PC-3 (cell line): Measurements from ENCODE around the gene SAP25. TPM values are rescaled to one million over a fixed set of nuclear protein-coding genes. Genes with fewer than 3 reads are reported as not detected.

Experiments used
- ATAC-seq: fragments of 200-7000 bp; cut with Tn5 transposase; 2 replicates; pipeline ENCODE4 v1.9.1; 2020; ENCODE audit warnings: mild to moderate bottlenecking, moderate library complexity
- BruUV-seq: library from RNA; stranded (reverse); fragments of 400-500 nt; replicated peaks from 2 replicates; lab custom pipeline; 2021; lab: Mats Ljungman, UMichigan
- CTCF ChIA-PET: fragments of 300-600 bp; sonication (Branson Sonifier 250); formaldehyde crosslinking; loops from one replicate; lab custom pipeline; 2022; ENCODE audit warnings: antibody characterized with exemption; lab: Charles Lee
- POLR2A ChIA-PET: fragments of 300-600 bp; sonication (Branson Sonifier 250); formaldehyde crosslinking; loops from one replicate; lab custom pipeline; 2022; ENCODE audit warnings: antibody characterized with exemption; ENCODE audit not compliant: unreplicated experiment; lab: Charles Lee
- DNase-seq: peaks from one replicate; pipeline ENCODE4 v3.0.0-alpha.2; 2015
- H2AFZ ChIP-seq: fragments of 300-600 bp; sonication (generic); 2 replicates; pipeline ENCODE4 v1.6.0; 2016; ENCODE audit warnings: antibody characterized with exemption, low read length
- H3F3A ChIP-seq: fragments of 300-600 bp; sonication (generic); one replicate; pipeline ENCODE4 v1.6.0; 2017; ENCODE audit warnings: antibody characterized with exemption, low read length, control low read depth, mild to moderate bottlenecking; ENCODE audit not compliant: unreplicated experiment
- H3K27ac ChIP-seq: fragments of 300-600 bp; sonication (generic); 2 replicates; pipeline ENCODE4 v1.5.1; 2016; ENCODE audit warnings: mild to moderate bottlenecking, low read length
- H3K27me3 ChIP-seq: fragments of 300-600 bp; sonication (generic); 2 replicates; pipeline ENCODE4 v1.6.1; 2016; ENCODE audit warnings: low read length, mixed read lengths
- H3K36me3 ChIP-seq: fragments of 300-600 bp; sonication (generic); 2 replicates; pipeline ENCODE4 v1.6.1; 2016; ENCODE audit warnings: low read depth, mixed run types, low read length, mixed read lengths
- H3K4me1 ChIP-seq: fragments of 300-600 bp; sonication (generic); 2 replicates; pipeline ENCODE4 v1.5.1; 2016; ENCODE audit warnings: low read length; ENCODE audit not compliant: insufficient read depth
- H3K4me2 ChIP-seq: fragments of 300-600 bp; sonication (generic); 2 replicates; pipeline ENCODE4 v1.6.0; 2016; ENCODE audit warnings: low read length
- H3K4me3 ChIP-seq: fragments of 300-600 bp; sonication (generic); 2 replicates; pipeline ENCODE4 v1.5.1; 2016; ENCODE audit warnings: mild to moderate bottlenecking, low read length, mixed read lengths
- H3K79me2 ChIP-seq: fragments of 300-600 bp; sonication (generic); 2 replicates; pipeline ENCODE4 v1.6.1; 2017; ENCODE audit warnings: low read length, mixed read lengths
- H3K9ac ChIP-seq: fragments of 300-600 bp; sonication (generic); 2 replicates; pipeline ENCODE4 v1.6.0; 2016; ENCODE audit warnings: mild to moderate bottlenecking, low read length
- H3K9me2 ChIP-seq: fragments of 300-600 bp; sonication (generic); replicated peaks from 2 replicates; pipeline ENCODE4 v1.6.1; 2016; ENCODE audit warnings: mixed run types, low read length, mixed read lengths
- H3K9me3 ChIP-seq: fragments of 300-600 bp; sonication (generic); 2 replicates; pipeline ENCODE4 v1.6.1; 2016; ENCODE audit warnings: low read length, mixed read lengths
- H4K20me1 ChIP-seq: fragments of 300-600 bp; sonication (generic); 2 replicates; pipeline ENCODE4 v1.6.1; 2016; ENCODE audit warnings: low read length, mixed read lengths
- CTCF ChIP-seq: fragments of 300-600 bp; sonication (generic); conservative IDR thresholded peaks from 2 replicates; pipeline ENCODE4 v1.5.1; 2017; ENCODE audit warnings: antibody characterized with exemption, low read depth, mild to moderate bottlenecking, low read length
- EZH2 ChIP-seq: fragments of 300-600 bp; sonication (generic); IDR thresholded peaks from one replicate; pipeline ENCODE4 v1.6.1; 2017; ENCODE audit warnings: antibody characterized with exemption, mild to moderate bottlenecking, low read length; ENCODE audit not compliant: unreplicated experiment
- EZH2phosphoT487 ChIP-seq: fragments of 300-600 bp; sonication (generic); IDR thresholded peaks from 2 replicates; pipeline ENCODE4 v1.6.1; 2018; ENCODE audit warnings: mild to moderate bottlenecking, antibody characterized with exemption, low read length, borderline replicate concordance
- intact Hi-C: fragments of 100-400 bp; cut with micrococcal nuclease; formaldehyde crosslinking; loops from 2 replicates; pipeline ENCODE4 v1.9.0; 2023
- total RNA-seq: library from RNA; depleted of rRNA; stranded (reverse); fragments of >200 nt; gene quantifications from 2 replicates; pipeline ENCODE4 v1.2.3, GENCODE V29; 2014

Gene SAP25
- total RNA-seq, 1 experiment from 2014 or later: 0.22 TPM

DNA sequence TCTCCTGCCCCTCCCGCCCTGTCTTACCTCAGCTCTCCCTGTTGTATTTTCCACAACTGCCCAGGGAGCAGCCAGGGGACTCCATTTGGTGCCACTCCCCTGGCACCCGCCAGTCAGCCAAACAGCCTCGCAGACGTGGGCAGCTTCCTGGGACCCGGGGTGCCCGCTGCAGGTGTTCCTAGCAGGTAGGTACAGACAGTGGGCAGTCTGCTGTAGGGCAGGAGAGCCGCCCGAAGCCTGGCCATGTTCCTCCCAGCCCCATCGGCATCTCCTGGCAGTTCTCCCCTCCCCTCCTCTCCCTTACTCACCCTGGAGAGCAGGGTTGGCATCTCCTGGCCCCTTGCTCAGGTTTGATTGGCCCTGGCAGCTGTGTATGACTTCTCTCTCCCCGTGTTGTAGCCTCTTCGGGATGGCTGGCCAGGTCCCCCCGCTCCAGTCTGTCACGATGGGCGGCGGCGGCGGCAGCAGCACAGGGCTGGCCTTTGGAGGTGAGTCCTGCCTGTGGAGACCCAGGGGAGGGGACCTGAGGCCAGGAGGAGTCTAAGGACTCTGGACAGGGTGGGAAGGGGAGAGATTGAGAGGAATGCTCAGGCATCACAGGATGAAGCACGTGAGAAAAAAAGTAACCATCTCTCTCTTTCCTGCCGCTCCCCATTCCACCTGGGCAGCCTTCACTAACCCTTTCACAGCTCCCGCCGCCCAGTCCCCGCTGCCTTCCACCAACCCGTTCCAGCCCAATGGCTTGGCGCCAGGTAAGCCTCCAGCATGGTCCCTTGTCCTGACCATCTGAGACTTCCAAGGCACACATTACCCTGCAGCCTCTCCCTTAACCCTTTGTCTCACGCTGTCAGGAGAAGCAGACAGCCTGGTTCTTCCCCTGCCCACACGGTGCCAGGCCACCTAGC, 11.3 kb downstream of the SAP25 start:
- TF ChIP-seq EZH2phosphoT487 (no peak), EZH2 (no peak), CTCF (no peak)
- H3K4me2 ChIP-seq: no peak overlapping the region
- H4K20me1 ChIP-seq: no peaks in the 10 kb centered on the region
- no peak overlapping the region for H3K9ac ChIP-seq
- no peaks in the 10 kb centered on the region for H3K4me1 ChIP-seq
- ChIA-PET CTCF (no interaction called here), POLR2A (no interaction called here)
- no peaks in the 10 kb centered on the region for H3K9me3 ChIP-seq
- ATAC-seq (no peak), DNase-seq (no peak)
- no peaks in the 10 kb centered on the region for H3F3A ChIP-seq
- no peaks in the 10 kb centered on the region for H3K36me3 ChIP-seq
- no peak overlapping the region for H2AFZ ChIP-seq
- no peaks in the 10 kb centered on the region for H3K79me2 ChIP-seq
- H3K4me3 ChIP-seq: no peak overlapping the region
- intact Hi-C loops: no loop called here
- BruUV-seq: no TSS peak
- no peaks in the 10 kb centered on the region for H3K27me3 ChIP-seq
- H3K27ac ChIP-seq: no peak overlapping the region
- no peaks in the 10 kb centered on the region for H3K9me2 ChIP-seq

- no peak for ATAC-seq
- CTCF ChIA-PET: no interaction called here
- Histone ChIP-seq H2AFZ (no peak overlapping the region), H3K4me1 (no peaks in the 10 kb centered on the region), H3K4me3 (no peak overlapping the region), H3K9me3 (no peaks in the 10 kb centered on the region), H3K79me2 (no peaks in the 10 kb centered on the region), H3K9ac (no peak overlapping the region), H3K27ac (no peak overlapping the region), H3K9me2 (no peaks in the 10 kb centered on the region), H3F3A (no peaks in the 10 kb centered on the region), H3K27me3 (no peaks in the 10 kb centered on the region), H4K20me1 (no peaks in the 10 kb centered on the region), H3K36me3 (no peaks in the 10 kb centered on the region), H3K4me2 (no peak overlapping the region)
- POLR2A ChIA-PET: no interaction called here
- intact Hi-C loops: no loop called here
- no peak for DNase-seq
- BruUV-seq: no TSS peak
- TF ChIP-seq CTCF: no peak
- no peak for TF ChIP-seq EZH2phosphoT487
- TF ChIP-seq EZH2: no peak
These were observed 12.1 kb downstream of the SAP25 start for GRCh38 chr7:100561491-100562194.
